ENCODE data around the gene DDX54.

DDX54 gene

DNA sequence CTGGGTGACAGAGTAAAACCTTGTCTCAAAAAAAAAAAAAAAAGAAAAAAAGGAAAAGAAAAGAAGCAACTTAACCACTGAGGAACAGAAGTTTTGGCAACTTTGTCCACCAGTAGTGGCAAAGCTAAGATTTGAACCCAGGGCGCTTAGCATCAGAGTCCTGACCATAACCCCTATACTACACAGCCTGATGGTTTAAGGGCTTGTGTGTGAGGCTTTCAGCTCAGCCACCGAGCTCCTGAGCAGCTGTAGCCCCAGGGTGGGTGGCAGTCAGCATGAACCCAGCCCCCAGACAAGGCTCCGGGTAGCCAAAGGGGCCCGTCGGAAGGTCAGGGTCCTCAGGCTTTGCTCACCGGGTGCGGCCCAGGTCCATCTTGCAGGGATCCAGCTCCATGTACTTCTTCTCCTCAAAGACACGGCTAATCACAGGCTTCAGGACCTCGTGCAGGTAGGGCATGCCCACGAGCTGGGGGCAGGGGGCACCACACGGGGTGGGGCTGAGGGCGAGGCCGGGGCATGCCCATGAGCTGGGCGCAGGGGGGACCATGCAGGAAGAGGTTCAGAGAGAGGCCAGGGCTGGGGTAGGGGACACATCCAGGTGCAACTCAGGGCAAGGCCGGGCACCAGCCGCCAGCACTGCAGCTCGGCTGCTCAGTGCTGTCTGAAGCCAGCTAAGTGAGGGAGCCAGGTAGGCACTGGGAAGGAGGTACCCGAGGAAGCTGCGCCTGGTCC lies 70.7 kb downstream of the DDX54 start:
- no peaks in the 10 kb centered on the region for H3K27me3 Mint-ChIP-seq
- no peaks in the 10 kb centered on the region for H3K9me3 Mint-ChIP-seq
- no peaks in the 10 kb centered on the region for H3K36me3 Mint-ChIP-seq
- no peak overlapping the region for H3K4me3 Mint-ChIP-seq
- no peak overlapping the region for H3K27ac Mint-ChIP-seq
- peaks cover 12% of the 10 kb centered on the region for H3K4me1 Mint-ChIP-seq

DNA sequence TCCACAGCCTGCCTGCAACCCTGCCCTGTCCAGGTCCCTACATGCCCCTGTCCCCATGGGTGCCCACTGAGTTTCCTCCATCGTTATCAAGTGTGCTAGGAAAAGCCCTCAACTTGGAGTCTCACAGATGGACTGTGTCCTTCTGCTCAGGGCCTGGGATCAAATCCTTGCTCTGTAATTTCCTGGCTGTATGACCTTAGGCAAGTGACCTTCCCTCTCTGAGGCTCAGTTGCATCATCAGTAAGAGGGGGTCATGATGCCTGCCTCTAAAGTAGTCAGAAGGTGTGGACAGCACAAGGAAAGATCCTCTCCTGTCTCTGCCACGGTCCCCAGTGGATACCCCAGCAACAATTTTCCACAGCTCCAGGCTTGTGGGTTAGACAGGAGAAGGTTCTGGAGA lies 71.9 kb downstream of the DDX54 start:
- Mint-ChIP-seq H3K27me3 (no peaks in the 10 kb centered on the region), H3K9me3 (no peaks in the 10 kb centered on the region), H3K36me3 (no peaks in the 10 kb centered on the region), H3K4me3 (no peak overlapping the region), H3K27ac (no peak overlapping the region), H3K4me1 (peaks cover 12% of the 10 kb centered on the region)

DNA sequence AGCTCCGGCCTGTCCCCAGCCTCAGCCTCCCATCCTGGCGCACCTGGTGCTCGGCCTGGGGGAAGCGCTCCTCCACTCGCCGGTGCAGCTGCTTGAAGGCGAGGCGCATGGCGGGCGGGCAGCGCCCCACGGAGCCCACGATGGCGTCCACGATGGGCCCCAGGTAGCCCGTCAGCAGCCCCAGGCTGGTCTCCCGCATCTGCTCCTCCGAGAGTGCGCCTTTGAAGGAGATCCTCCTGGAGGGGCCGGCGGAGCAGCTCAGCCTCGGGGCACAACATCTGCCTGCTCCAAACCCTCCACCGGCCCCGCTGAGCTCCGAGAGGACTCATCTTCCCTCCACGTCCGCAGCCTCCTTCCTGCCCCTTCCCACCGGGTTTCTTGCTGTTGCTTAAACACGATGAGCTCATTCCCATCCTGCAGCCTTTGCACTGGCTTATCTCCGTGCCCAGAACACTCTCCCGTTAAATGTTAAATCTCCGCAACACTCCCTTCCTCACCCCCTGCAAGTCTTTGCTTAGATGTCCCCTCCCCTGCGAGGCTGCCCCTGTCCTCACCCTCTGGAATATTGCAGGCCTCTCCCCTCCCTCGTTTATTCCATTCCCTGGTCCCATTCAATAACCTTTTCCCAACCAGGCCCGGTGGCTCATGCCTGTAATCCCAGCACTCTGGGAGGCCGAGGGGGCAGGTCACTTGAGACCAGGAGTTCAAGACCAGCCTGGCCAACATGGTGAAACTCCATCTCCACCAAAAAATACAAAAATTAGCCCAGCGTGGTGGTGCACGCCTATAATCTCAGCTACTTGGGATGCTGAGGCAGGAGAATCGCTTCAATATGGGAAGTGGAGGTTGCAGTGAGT lies 73.0 kb downstream of the DDX54 start:
- H3K27ac Mint-ChIP-seq: no peak overlapping the region
- no peaks in the 10 kb centered on the region for H3K27me3 Mint-ChIP-seq

DNA sequence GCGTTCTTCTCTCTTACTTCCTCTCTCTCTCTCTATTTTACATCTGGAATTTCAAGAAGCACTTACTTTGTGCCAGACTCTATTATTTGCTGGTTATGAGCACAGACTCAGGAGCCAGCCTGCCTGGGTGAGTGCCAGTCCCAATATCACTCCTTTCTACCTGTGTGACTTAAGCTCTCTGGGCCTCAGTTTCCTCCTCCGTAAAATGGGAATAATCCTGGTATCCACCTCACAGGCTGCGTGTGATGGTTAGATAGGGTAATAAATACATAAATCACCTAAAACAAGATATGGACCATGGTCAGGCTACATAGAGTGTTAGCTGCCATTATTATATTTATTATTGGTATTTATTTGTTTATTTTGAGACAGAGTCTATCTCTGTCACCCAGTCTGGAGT lies 74.0 kb downstream of the DDX54 start:
- Mint-ChIP-seq H3K4me3 (no peak overlapping the region), H3K4me1 (peaks cover 12% of the 10 kb centered on the region), H3K27ac (no peak overlapping the region), H3K27me3 (no peaks in the 10 kb centered on the region), H3K36me3 (no peaks in the 10 kb centered on the region), H3K9me3 (no peaks in the 10 kb centered on the region)

More for the DNA sequence above, 73.0 kb downstream of the DDX54 start:
- Mint-ChIP-seq H3K9me3 (no peaks in the 10 kb centered on the region), H3K36me3 (no peaks in the 10 kb centered on the region), H3K4me3 (no peak overlapping the region), H3K4me1 (peaks cover 12% of the 10 kb centered on the region)

GRCh38 chr12:113109872-113110599 lies 75.2 kb downstream of the DDX54 start:
- peaks cover 13% of the 10 kb centered on the region for H3K4me1 Mint-ChIP-seq
- no peaks in the 10 kb centered on the region for H3K27me3 Mint-ChIP-seq
- H3K4me3 Mint-ChIP-seq: no peak overlapping the region
- H3K36me3 Mint-ChIP-seq: no peaks in the 10 kb centered on the region
- H3K9me3 Mint-ChIP-seq: no peaks in the 10 kb centered on the region
- H3K27ac Mint-ChIP-seq: no peak overlapping the region

- no peaks in the 10 kb centered on the region for H3K36me3 Mint-ChIP-seq
- H3K27me3 Mint-ChIP-seq: no peaks in the 10 kb centered on the region
- peaks cover 17% of the 10 kb centered on the region for H3K4me1 Mint-ChIP-seq
- no peak overlapping the region for H3K4me3 Mint-ChIP-seq
- H3K27ac Mint-ChIP-seq: no peak overlapping the region
- H3K9me3 Mint-ChIP-seq: no peaks in the 10 kb centered on the region
Observed at GRCh38 chr12:113109360-113109759, 75.9 kb downstream of the DDX54 start.

DNA sequence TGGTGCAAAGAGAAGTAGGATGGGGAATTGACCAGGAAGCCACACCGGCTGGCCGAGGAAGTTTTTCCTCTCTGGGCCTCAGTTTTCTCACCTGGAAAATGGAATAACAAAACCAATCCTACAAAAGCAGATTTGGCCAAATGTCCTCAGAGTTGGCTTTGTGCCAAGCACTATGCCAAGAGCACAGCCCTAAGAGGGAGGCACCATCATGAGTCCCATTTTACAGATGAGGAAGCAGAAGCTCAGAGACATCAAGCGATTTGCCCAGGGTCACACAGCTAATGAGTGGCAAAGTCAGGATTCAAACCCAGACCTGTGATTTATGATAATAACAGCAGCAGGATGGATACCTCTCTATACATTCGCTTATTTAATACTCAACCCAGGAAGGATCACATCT lies 77.0 kb downstream of the DDX54 start:
- H3K4me3 Mint-ChIP-seq: no peak overlapping the region
- H3K27me3 Mint-ChIP-seq: no peaks in the 10 kb centered on the region
- peaks cover 17% of the 10 kb centered on the region for H3K4me1 Mint-ChIP-seq
- H3K36me3 Mint-ChIP-seq: no peaks in the 10 kb centered on the region
- no peaks in the 10 kb centered on the region for H3K9me3 Mint-ChIP-seq
- H3K27ac Mint-ChIP-seq: no peak overlapping the region
